GM19025 (cell line): ENCODE measurements around the gene HACD2.

ENCODE experiments used
- ATAC-seq: cut with Tn5 transposase; IDR thresholded peaks from one replicate; pipeline ENCODE4 v1.9.1; 2021; ENCODE audit warnings: mild to moderate bottlenecking, low read depth, moderate library complexity; ENCODE audit not compliant: unreplicated experiment

The HACD2 gene

DNA sequence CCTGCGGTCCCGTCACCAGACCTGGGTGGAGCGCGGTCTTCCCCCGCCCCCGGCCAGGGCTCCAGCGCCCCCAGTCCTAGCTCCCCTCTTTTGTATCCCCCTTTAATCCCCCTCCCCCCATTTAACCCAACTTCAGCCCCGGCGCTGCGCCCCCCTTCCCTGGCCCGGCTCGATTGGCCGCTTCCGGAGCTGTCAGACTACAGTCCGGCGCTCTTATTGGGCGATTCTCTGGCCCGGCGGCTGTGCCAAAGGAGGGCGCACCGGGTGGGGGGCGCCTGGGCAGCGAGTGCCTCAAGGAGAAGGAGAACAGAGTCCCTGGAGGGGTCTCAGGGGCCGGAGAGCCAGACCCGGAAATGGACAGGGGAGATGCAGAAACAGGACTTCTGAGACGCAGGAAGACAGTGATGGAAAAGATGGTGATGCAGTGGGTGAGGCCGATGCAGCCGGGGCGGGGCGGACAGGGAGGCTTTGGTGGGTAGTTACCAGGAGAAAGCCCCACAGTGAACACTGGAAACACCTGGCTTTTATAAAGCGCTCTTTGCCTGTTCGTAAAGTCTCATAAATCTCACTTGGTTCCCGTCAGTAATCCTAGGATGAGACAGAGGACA lies 134.8 kb downstream of the HACD2 start:
- ATAC-seq, result no peak

DNA sequence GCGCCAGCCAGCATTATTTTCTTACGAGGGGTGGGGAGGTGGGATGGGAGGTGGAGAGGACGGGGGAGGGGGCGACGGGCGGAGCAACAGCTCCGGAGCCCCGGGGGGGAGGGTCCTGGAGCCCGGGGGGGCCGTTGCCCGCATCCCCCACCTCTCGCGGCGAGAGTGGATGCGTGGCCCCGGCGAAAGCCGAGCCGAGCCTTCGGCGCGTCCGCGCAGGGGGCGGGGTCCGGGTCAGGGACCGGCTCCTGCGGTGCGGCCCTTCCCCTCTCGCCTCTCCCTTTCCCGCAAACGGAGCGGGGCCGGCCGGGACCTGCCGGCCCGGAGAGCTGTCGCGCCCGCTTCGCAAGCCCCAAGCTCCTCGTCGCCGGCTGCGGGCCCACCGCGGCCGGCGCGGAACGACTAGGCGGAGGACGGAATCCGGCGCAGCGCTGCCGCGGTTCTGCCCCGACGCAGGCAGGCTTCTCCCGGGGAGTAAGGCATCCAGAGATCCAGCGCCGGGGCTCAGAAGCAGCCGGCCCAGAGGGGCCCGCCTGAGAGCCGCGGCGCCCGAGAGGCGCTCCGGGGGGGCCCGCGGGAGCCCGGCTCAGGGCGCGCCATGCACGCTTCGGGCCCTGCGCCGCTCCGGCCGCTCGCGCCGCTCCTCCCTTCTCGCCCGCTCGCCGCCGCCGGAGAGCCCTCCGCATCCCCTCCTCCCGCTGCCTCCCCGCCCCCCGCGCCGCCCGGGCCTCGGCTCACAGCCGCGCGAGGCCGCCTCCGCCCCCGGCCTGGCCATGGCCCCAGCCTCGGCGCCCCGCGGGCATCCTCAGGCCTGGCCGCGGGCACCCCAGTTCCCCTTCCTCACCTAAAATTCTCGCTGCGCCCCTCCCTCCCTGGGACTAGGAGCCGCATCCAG lies 135.5 kb downstream of the HACD2 start:
- ATAC-seq, result no peak

DNA sequence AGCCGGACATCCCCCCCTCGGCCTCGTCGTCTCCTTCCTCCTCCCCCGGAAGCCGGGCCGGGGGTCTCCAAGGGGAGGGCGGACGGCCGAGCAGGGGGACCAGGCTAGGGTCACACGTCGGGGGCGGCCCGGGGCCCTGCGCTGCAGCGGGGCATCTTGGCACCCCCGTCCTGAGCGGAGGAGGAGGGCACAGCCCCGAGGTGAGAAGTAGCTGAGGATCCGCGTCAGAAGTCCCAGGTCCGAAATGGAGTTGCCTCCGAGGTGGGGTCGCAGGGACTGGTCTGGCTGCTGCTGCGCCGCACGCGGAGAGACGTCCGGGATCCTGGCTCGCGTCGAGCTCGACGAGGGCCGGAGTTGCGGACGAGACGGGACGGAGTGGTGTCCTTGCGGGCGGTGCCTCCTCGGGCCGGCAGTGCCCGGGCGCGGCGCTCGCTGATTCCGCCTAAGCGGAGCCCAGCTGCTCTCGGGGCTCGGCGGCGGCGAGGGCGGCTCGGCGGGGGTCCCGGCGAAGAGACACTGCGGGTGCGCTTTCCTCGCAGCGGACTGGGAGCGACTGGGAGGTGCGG lies 136.2 kb downstream of the HACD2 start, which contains the start of gene ADCY5:
ADCY5 (minus strand) TSS at position 555 of the 566 bp plus-strand sequence; CDS start at position 10, 545 bp downstream.
- ATAC-seq, result no peak

DNA sequence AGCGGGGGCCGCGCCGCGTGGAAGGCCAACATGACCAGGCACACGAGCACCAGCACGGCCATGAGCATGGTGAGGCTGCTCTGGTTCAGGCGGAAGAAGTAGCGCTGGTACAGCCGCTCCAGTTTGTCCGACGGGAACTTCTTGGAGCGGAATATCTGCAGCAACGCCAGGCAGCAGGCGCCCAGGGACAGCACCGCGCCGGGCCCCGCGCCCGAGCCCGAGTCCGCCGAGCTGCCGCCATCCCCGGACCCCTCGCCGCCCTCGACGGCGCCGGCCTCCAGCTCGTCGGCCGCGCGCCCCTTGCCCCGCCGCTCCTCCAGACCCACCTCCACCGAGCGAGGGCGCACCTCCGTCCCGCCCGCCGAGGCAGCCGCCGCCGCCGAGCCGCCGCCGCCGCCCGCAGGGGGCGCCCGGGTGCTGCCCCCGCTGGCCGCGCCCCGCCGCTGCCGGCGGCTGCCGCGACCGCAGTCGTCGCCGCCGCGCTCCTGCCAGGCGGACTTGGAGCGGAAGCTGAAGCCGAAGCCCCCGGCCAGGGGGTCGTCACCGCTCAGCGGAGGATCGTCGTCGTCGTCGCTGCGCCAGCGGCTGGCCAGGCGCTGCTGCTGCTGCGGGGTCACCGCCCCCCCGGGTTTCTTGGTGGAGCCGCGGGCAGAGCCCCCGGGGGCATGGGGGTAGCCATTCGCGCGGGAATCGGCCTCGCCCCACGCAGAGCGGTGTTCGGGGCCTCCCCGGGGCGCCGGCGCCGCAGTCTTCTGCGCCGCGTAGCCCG lies 136.9 kb downstream of the HACD2 start:
- no peak for ATAC-seq

DNA sequence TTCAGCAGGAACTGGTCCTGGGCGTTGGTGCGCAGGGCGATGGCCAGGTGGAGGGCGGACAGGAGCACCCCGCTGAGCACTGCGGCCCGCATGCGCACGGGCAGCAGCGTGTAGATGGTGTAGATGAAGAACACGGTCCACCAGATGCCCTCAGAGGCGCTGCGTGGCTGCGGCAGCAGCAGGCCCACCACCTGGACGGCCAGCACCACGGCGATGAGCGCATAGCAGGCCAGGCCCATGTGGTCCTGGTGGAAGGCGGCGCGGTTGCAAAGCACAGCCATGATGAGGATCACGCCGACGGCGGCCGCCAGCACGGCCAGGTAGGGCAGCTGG lies 137.5 kb downstream of the HACD2 start:
- ATAC-seq, result no peak

DNA sequence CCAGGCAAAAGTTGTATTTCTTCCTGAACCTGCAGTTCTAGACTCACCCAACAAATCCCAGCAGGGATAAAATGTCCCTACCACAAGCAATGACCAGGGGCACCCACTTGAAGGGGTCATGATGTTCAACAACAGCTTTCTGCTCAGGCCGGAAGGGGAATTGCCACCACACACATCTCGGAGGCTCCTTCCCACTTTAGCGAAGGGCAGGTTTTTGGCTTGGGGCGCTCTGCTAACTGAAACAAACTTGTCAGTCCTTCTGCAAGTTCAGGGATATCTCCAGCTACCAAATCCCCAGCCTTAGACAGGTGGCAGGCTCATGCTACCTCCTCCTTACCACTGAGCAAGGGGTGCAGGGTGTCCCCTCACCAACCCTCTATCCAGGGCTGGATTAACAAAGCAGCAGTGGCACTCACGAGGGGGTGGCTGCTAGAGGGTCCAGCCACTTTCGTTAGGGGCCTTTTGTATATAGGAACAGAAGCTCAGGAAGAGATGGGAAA lies 138.2 kb downstream of the HACD2 start:
- no peak for ATAC-seq

DNA sequence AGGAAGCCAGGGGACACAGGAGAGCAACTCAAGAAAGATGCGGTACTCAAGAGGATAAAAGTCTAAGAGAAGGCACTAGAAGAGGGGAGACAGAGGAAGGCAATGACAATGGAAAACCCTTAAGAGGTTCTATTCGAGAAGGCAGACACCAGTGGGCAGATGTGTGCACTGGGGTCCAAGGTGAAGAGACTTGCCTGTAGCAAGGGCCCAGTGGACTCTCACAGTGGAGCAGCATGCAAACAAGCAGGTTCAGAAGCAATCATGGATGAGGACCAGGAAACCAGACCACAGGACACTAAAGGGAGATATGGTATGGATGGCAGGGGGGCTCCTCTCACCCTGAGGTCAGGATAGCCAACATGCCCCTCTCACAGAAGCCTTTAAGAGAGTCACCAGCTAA lies 138.6 kb downstream of the HACD2 start:
- no peak for ATAC-seq

DNA sequence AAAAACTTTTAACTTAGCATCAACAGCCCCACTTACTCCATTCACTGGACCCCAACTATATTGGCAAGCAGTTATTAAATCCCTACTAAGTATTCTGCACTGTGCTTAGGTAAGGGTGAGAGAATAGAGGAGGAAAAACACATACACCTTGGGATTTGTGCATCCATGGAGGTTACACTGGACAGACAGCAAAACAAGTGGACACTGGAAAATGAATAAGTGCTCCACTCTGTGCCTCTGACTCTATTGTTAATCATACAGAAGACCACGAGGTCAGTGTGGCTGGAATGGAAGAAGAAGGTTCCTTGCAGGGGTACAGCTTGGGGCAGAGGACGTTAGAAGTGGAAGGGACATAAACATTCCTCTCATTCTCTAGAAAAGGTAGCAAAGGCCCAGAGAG lies 139.2 kb downstream of the HACD2 start:
- no peak for ATAC-seq

DNA sequence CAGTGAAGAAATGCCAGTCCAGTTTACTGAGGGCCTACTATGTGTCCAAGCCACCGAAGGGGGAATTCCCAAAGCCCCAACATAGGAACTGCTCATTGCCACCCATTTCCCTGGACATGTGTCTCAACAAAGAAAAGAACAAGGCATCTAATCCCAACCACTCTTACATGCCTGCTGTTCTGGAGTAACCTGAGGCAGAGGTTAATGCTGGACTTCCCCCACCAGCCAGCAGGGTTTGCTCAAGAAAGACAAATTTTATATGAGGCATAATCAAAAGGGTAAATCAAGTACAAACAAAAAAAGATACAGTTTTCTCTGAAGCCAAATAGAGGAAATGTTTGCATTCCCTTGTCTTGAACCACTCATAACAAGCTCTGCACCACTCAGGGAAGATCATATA lies 140.1 kb downstream of the HACD2 start:
- no peak for ATAC-seq

DNA sequence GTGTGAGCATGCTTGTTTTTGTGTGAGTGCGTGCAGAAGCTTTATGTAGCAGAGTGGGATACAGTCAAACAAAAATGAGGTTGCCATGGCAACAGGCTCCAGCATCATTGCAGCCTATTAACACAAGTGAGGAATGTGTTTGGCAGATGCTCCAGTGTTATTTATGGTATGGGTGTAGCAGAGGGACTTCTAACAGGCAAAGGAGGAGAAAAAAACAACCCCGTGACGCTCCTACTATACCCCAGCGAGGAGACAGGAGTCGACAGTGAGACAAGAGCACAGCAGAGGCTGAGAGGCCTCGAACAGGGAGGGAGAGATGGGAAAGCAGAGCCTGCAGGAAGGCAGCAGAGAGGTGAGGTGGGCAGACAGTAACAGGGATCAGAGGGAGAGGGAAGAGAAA lies 140.8 kb downstream of the HACD2 start:
- no peak for ATAC-seq

DNA sequence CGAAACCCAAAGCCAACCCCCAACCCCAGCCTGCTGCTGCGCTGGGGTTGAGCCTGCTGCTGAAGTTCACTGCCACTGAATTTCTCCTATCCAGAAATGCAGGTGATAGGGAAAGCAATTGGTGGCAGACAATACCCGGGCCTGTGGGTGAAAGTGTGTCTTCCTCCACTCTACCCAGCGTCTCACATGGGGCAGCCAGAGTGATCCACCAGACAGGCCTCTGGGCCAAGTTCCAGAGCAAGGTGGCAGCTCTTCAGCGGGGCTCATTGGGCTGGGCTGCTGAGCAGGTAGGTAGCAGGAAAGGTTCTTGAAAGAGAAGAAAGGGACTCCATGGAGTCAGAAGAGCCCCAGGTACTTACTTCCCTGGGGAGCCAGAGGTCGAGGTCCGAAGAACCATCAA lies 141.9 kb downstream of the HACD2 start:
- ATAC-seq, result no peak

DNA sequence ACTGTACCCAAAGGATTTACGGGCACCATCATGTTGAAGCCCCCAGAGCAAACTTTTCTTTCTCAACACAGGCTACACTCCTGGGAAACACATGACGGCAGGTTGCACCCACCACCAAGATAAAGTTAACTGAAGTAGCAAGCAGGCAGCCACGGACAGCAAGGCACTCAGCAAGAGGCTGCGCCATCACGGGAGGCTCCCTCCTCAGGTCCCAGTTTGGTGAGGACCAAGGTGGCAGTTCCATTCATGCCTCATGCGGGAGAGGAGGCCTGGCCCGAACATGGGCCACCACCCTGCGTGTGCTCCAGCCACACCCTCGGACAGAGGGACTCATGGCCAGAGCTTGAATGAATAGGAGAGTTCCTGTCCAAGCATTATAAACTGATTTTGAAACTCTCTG lies 142.7 kb downstream of the HACD2 start:
- ATAC-seq, result no peak
